GM19099 (cell line): ENCODE data around the gene CYB561A3.

Experiments used
- POLR2A ChIP-seq: IDR thresholded peaks from 3 replicates; pipeline ENCODE4 v1.6.1; 2011; ENCODE audit warnings: low read depth; ENCODE audit not compliant: insufficient read length; ENCODE audit errors: extremely low read depth

The CYB561A3 gene

DNA sequence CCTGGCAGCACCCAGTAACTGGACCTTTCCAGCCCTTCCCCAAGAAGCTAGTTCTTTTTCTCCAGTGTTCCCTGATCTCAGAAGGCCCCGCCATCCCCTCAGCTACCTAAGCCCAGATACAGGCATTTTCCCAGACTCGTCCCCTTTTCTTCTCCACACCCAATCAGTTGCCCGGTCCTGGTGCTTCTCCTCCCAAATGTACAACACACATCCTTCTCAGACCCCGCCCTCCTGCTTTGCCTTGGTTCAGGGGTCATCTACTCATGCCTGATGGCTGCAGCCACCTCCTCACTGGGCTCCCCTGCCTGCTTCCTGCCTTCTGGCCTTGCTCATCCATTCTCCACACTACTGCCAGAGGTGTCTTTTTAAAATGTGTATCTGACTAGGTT lies 22.2 kb downstream of the CYB561A3 start:
- TF ChIP-seq POLR2A: no peak

DNA sequence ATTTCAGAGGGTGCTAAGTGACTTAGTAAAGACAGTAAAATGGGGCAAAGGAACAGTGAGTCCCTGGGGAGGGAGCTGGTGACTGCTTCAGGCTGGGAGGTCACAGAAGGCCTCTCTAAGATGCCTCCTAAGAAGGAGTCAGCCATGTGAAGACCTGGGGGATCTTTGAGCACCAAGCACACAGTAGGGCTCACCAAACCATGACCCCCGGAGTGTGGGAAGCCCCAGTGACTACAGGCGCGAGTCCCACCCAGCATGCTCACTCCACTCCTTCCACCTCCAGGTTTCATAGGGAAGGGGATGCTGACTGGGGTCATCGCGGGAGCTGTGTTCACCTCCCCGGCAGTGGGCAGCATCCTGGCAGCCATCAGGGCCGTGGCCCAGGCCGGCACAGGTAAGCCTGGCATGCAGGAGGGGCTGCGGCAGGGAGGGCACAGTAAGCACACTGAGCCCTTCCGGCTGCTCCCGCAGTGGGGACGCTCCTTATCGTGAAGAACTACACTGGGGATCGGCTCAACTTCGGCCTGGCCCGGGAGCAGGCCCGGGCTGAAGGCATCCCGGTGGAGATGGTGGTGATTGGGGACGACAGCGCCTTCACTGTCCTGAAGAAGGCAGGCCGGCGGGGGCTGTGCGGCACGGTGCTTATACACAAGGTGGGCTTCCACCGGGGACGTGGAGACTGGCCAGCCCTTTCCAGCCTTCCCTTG lies 22.7 kb downstream of the CYB561A3 start:
- no peak for TF ChIP-seq POLR2A

DNA sequence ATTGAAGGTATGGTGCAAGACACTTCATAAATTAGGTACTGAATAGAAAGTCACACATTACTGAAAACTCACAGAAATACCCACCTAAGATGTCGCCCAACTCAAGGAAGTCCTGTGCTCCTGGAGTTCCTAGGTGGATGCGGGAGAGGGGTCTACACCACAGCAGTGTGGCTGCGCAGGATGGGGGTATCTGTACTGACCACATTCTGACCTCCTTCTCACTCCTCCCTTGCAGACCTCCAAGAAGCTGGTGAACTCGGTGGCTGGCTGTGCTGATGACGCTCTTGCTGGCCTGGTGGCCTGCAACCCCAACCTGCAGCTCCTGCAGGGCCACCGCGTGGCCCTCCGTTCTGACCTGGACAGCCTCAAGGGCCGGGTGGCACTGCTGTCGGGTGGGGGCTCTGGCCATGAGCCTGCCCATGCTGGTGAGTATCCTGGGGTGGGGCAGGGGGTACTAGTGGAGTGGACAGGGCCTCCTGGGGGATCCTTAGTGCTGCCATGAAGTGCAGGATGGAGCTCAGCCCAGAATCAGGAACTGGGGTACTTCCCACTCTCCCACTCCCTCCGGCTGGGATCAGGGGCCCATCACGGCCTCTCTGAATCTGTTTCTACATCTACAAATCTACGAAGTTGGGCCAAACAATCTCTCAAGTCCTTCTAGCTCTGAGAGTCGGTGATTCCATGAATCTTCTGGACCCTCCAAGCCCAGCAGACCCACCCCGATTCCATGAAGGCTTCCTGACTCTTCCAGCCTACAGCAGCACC lies 23.8 kb downstream of the CYB561A3 start:
- TF ChIP-seq POLR2A: no peak

DNA sequence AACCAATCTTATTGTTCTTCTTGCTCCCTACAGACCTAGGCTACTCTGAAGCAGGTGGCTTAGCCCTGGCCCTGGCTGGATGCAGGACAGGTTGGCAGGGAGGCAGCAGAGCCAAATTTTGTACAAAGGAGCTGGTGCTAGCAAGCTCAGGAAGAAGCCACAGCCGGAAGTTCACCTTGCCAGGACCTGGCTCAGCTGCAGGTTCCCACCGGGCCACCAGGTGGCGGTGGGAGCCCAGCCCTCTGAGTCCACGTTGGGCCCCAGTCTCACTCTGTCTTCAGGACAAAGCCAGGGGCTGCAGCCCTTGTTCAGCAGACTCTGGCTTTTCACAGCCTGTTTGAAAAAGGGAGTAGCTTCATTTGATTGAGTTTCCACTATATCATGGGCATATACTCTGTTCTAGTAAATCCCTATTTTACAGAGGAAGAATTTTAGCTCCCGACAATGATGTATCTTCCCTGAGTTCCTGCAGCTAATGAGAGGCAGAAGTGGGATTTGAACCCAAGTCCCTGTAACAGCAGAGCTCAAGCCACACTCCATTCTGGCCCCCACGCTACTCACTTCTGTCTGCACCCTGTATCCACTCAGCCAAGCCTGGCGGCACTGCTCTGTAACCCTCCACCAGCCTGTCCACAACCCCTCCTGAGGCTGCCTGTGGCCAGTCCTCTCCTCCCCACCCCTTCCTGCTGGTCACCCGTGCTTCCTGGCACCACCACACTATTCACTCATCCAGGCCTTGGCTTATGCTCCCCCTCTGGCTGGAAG lies 25.3 kb downstream of the CYB561A3 start:
- no peak for TF ChIP-seq POLR2A

DNA sequence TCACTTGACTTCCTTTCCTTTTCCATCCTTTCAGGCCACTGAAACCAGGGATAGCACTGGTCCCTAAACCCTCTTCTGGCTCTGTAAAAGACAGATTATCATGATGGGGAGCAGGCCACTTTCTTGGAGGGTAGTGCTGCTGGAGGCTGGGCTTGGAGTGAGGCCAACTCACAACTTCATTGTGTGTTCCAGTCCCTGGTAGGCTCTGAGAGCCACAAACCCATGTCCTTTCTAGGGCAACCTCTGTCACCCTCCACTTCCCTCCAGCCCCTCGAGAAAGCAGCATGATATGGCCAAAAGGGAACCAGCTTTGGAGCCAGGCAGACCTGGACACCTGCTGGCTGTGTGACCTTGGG lies 26.3 kb downstream of the CYB561A3 start:
- no peak for TF ChIP-seq POLR2A

DNA sequence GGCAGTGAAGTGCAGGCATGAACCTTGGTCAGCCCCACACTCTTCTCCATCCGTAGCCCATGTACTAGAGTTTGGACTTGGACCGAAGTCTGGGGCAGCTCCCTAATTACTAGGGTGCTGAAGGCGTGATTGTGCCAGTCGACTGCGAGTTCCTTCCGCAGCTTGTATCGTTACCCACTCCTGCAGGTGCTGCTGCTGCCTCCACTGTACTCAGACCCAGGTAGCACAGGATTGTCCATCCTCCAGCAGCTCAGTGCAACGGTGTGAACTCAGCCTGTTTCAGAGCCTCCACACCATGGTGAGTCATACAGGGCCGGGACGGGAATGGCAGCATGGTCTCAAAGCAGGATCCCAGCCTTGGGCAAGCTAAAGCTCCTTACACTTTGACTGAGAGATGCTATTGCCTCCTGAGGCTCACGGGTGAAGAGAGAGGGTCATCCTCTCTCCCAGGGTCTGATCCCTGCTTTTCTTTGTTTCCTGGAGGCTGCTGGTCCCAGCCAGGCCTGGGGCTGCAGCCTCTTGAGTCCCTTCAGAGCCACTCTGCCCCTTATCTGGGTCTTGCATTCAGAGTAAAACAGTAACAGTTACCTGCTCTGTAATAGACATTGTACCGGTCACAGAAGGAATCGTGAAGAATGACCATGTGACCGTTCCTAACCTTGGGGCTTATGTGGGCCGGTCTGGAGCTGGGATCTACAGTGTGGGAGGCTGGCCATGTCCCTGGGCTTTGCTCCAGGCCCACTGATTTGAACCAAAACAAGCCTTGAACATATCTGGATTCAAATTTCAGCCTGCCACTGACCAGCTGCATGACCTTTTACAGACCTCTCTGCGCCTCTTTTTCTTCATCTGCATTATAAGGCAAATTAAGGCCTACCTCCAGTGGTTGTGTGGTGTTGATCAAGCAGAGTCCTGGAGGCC lies 27.0 kb downstream of the CYB561A3 start:
- no peak for TF ChIP-seq POLR2A

DNA sequence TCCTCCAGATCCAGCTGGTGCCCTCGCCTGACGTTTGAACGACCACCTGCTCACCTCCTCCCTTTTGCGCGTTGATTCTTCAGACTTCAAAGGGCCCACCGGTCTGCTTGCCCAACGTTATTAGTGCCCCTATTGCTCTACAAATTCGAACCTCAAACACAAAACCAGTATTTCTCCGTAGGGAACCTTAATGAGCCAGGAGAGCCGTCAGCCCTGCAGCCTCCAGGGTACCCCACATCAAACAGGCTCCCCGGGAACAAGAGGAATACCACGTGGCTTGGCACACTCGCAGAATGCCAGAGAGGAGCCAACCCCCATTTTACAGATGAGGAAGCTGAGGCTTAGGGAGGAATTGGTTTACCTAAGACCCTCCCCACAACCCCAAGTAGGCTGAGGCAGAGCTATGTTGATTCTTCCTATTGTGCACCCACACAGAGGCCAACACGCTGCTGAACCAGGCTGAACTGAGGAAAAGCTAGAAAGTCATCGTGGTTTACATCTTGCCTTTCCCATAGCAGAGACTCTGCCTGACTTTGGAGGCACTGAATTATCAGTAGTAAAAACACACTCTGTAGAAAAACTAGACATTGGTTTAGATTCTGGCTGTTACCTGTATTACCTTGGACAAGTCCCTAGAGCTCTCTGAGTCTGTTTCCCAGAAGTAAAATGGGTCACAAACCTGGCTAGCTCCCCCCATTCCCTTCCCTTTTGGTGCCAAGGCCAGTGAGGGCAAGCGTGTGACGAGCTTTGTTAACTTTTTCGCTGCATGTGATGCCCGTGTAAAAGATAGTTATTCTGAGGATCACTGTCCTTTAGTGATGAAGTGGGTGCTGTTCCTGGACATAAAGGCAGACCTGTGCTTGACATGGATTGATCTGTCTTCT lies 27.9 kb downstream of the CYB561A3 start:
- TF ChIP-seq POLR2A: no peak

DNA sequence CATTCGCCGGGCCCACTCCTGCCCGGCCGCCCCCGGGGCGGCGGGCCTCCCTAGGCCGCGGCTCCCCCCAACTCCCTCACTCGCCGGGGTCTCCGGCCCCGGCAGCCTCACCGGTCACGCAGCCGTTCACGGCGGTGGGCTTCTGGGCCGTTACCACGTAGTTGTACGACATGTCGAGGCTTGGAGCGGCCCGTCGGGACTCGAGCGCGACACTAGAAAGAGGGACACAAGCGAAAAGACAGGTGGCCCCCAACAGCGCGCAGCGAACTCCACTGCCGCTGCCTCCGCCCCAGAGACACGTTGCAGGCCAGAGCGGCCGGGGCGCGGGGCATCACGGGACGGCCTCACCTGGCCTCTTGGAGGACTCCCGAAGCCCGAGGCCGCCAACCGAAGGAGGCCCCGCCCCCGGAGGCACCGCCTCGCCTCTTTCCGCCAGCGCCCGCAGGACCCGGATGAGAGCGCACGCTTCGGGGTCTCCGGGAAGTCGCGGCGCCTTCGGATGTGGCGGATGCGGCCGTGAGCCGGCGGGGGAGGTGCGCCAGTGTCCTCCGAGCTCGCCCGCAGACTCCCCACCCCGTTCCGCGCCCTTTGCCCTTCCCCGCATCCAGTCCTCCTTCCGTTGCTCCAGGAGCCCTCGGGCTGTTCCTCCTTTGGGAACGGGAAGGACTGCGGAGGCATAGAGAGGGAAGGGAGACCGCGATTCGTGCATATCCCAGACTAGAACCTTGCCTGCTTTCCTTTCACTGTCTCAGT lies 28.7 kb downstream of the CYB561A3 start, which contains the start of the genes DDB1 and TKFC:
Gene DDB1 (minus strand): TSS at position 309 of the 753 bp plus-strand sequence. CDS start 137 bp downstream, at position 172.
Gene TKFC (plus strand): TSS at position 432 of the 753 bp plus-strand sequence. CDS start 1,501 bp downstream, outside the sequence.
- peak; percentile 95 for TF ChIP-seq POLR2A

DNA sequence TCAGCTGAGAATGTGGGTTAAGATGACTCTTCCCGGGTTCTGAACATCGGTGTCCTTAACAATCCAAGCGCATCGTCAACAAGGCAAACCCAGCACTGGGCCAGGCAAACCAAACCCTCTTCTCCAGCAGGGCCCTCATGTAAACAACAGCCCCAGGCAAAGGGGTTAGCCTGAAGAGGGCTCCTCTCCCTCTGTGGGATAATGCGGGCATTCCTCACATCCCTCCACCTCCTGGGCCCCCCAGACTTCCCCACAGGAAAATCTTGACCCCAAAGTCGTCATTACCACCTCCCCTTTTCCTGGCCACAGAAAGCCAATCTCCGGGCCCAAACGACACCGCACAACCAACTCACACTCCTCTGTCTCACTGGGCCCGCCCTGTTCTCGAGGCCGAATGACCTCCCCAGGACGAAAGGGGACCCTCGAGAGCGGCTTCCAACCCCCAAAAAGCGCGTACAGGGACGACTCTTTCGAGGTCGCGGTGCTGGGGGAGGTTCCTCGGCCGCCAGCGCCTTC lies 29.3 kb downstream of the CYB561A3 start:
- TF ChIP-seq POLR2A: no peak

DNA sequence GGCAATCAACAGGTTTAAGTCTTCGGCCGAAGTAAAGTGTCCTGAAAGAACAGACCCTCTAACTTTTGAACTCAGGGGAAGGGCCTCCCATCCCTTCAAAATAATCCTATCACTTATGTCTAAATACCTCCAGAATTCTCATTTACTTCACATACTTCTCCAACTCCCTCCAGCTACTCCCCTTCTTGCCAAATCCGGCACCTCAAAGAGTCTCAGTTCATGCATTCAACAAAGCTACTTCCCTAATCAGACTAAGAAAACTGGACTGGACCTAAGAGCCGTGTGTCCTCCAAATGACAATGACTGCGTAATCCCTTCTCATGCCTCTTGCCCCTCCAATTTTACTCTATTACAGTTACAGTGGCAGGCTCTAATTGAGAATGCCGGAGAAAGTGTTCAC lies 30.0 kb downstream of the CYB561A3 start:
- TF ChIP-seq POLR2A: no peak

DNA sequence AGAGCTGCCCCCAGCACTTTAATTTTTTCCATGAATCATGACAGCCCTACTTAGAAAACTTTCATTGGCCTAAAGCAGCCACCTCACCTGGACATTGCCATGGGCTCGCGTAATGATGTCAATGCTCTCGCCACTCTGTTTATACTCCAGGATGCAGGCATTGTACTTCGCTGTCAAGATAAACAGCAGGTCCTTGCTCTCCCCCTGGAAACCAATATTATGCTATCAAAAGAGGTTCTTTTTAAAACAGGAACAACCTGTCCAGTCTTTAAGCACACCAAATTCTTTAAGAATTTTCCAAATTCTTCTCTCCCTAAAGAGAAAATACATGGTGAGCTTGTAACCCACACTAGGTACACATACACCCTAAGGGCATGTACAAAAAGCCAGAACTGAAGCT lies 31.8 kb downstream of the CYB561A3 start:
- TF ChIP-seq POLR2A: no peak

DNA sequence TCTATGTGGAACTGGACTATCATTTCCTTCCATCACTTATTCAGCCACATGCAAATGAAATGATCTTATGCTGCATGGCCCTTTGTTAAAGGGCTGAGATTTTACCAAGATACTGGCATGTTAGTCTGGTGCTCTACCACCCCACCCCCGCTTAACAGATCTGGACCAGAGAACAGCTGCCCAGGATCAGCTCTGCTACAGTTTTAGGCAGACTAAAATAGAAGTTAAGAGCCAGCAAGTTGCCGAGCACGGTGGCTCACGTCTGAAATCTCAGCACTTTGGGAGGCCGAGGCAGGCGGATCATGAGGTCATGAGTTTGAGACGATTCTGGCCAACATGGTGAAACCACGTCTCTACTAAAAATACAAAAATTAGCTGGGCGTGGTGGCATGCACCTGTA lies 33.3 kb downstream of the CYB561A3 start:
- no peak for TF ChIP-seq POLR2A

DNA sequence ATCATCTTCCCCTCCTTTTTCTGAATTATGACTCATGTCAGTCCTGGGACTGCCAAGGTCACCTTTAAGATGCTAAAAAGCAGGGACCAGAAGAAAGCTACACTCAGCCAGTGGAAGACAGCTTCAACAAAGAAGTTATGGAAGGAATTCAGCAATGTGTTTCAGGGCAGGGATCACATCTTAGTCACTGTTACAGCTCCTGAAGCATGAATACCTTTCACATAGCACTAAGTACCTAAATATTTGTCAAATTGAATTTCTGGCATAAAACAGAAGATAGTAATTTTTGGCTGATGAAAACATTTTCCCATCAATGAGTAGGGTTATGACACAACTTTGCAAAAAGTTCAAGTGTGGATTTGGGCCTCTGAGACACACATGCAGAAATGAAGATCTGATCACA lies 34.0 kb downstream of the CYB561A3 start:
- no peak for TF ChIP-seq POLR2A
